Neural cell (in vitro differentiated cells): ENCODE data around the gene ZNF574. TPM values are rescaled to one million over a fixed set of nuclear protein-coding genes. Genes with fewer than 3 reads are reported as not detected.

Experiments used
- H2AFZ ChIP-seq: fragments of 200-600, 300-800 bp; sonication (generic), shearing (Covaris generic); 2 replicates; pipeline ENCODE4 v1.6.0; 2014; ENCODE audit warnings: low read depth, mild to moderate bottlenecking, antibody characterized with exemption, low read length, moderate library complexity
- H3F3A ChIP-seq: fragments of 200-600 bp; shearing (Covaris generic); 2 replicates; pipeline ENCODE4 v1.6.1; 2016; ENCODE audit warnings: mild to moderate bottlenecking, moderate library complexity, mixed read lengths, antibody characterized with exemption, low read length; ENCODE audit not compliant: insufficient read depth, poor library complexity, severe bottlenecking
- H3K27ac ChIP-seq: fragments of 200-600, 300-800 bp; sonication (generic), shearing (Covaris generic); 2 replicates; pipeline ENCODE4 v1.5.1; 2014; ENCODE audit warnings: mild to moderate bottlenecking, low read length, moderate library complexity
- H3K27me3 ChIP-seq: fragments of 300-800, 200-600 bp; sonication (generic), shearing (Covaris generic); 2 replicates; pipeline ENCODE4 v1.6.0; 2014; ENCODE audit warnings: mild to moderate bottlenecking, low read depth, low read length, moderate library complexity; ENCODE audit not compliant: insufficient read depth
- H3K36me3 ChIP-seq: fragments of 300-800, 200-600 bp; sonication (generic), shearing (Covaris generic); 2 replicates; pipeline ENCODE4 v1.5.1; 2014; ENCODE audit warnings: mild to moderate bottlenecking, antibody characterized with exemption, low read length, moderate library complexity; ENCODE audit not compliant: insufficient read depth
- H3K4me2 ChIP-seq: fragments of 300-800, 200-600 bp; sonication (generic), shearing (Covaris generic); 2 replicates; pipeline ENCODE4 v1.6.0; 2014; ENCODE audit warnings: mild to moderate bottlenecking, low read length
- H3K4me3 ChIP-seq: fragments of 300-800, 200-600 bp; sonication (generic), shearing (Covaris generic); 2 replicates; pipeline ENCODE4 v1.5.1; 2014; ENCODE audit warnings: mild to moderate bottlenecking, low read length, moderate library complexity
- H3K79me2 ChIP-seq: fragments of 200-600 bp; shearing (Covaris generic); replicated peaks from 2 replicates; pipeline ENCODE4 v1.6.0; 2014; ENCODE audit warnings: mild to moderate bottlenecking, low read length, moderate library complexity; ENCODE audit not compliant: insufficient read depth
- H3K9ac ChIP-seq: fragments of 300-800, 200-600 bp; sonication (generic), shearing (Covaris generic); 2 replicates; pipeline ENCODE4 v1.6.1; 2016; ENCODE audit warnings: mild to moderate bottlenecking, low read length, mixed read lengths
- H3K9me2 ChIP-seq: fragments of 200-600 bp; shearing (Covaris generic); 2 replicates; pipeline ENCODE4 v1.6.1; 2016; ENCODE audit warnings: mild to moderate bottlenecking, low read length, mixed read lengths; ENCODE audit not compliant: insufficient read depth
- H3K9me3 ChIP-seq: fragments of 200-600, 300-800 bp; sonication (generic), shearing (Covaris generic); 2 replicates; pipeline ENCODE4 v1.6.1; 2016; ENCODE audit warnings: mild to moderate bottlenecking, mixed run types, low read length, moderate library complexity, mixed read lengths
- H4K20me1 ChIP-seq: fragments of 200-600 bp; shearing (Covaris generic); 2 replicates; pipeline ENCODE4 v1.6.1; 2016; ENCODE audit warnings: mild to moderate bottlenecking, mixed run types; ENCODE audit not compliant: insufficient read depth
- EP300 ChIP-seq: fragments of 450-650 bp; conservative IDR thresholded peaks from 2 replicates; pipeline ENCODE4 v1.6.1; 2014; ENCODE audit warnings: antibody characterized with exemption, mild to moderate bottlenecking, moderate library complexity; ENCODE audit not compliant: poor library complexity, severe bottlenecking
- EZH2 ChIP-seq: fragments of 200-600, 300-800 bp; shearing (Covaris generic), sonication (generic); IDR thresholded peaks from 2 replicates; pipeline ENCODE4 v1.6.1; 2014; ENCODE audit warnings: antibody characterized with exemption, low read length, borderline replicate concordance, mild to moderate bottlenecking; ENCODE audit not compliant: insufficient read depth, poor library complexity, severe bottlenecking
- MXI1 ChIP-seq: fragments of 450-650 bp; conservative IDR thresholded peaks from 2 replicates; pipeline ENCODE4 v1.6.1; 2014; ENCODE audit warnings: antibody characterized with exemption, mild to moderate bottlenecking; ENCODE audit not compliant: poor library complexity, severe bottlenecking
- POLR2AphosphoS5 ChIP-seq: IDR thresholded peaks from 2 replicates; pipeline ENCODE4 v1.6.1; 2012
- RAD21 ChIP-seq: fragments of 450-650 bp; conservative IDR thresholded peaks from 2 replicates; pipeline ENCODE4 v1.6.1; 2014; ENCODE audit warnings: antibody characterized with exemption, mild to moderate bottlenecking, moderate library complexity
- SMC3 ChIP-seq: fragments of 450-650 bp; conservative IDR thresholded peaks from 2 replicates; pipeline ENCODE4 v1.6.1; 2014; ENCODE audit warnings: antibody characterized with exemption, mild to moderate bottlenecking, moderate library complexity; ENCODE audit not compliant: poor library complexity
- TAF1 ChIP-seq: IDR thresholded peaks from 2 replicates; pipeline ENCODE4 v1.6.1; 2012; ENCODE audit warnings: low read depth
- polyA plus RNA-seq: library from polyadenylated mRNA; depleted of rRNA; stranded (reverse); fragments of >200 nt; gene quantifications from 2 replicates; pipeline ENCODE4 v1.2.3, GENCODE V29; 2014
- TF ChIP-seq, protein P1 (sequence below): IDR thresholded peaks from 2 replicates; pipeline ENCODE4 v1.6.1; 2012; ENCODE audit warnings: borderline replicate concordance
- TF ChIP-seq, protein P2 (sequence below): fragments of 450-650 bp; IDR thresholded peaks from 2 replicates; pipeline ENCODE4 v1.5.1; 2014; ENCODE audit warnings: antibody characterized with exemption, mild to moderate bottlenecking, moderate library complexity; ENCODE audit not compliant: poor library complexity, severe bottlenecking

Gene ZNF574
- polyA plus RNA-seq, 1 donor from 2014 or later: 7.0 TPM

DNA sequence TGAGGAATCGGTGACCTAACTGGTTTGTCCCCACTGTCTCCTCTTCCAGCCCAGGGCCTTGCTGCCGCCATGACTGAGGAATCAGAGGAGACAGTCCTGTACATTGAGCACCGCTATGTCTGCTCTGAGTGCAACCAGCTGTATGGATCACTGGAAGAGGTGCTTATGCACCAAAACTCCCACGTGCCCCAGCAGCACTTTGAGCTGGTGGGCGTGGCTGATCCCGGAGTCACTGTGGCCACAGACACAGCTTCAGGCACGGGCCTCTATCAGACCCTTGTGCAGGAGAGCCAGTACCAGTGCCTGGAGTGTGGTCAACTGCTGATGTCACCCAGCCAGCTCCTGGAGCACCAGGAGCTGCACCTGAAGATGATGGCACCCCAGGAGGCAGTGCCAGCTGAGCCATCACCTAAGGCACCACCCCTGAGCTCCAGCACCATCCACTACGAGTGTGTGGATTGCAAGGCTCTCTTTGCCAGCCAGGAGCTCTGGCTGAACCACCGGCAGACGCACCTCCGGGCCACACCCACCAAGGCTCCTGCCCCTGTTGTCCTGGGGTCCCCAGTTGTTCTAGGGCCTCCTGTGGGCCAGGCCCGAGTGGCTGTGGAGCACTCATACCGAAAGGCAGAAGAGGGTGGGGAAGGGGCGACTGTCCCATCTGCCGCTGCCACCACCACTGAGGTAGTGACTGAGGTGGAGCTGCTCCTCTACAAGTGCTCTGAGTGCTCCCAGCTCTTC, 2.7 kb downstream of the ZNF574 start:
- Histone ChIP-seq H4K20me1 (no peaks in the 10 kb centered on the region), H3K9me2 (no peaks in the 10 kb centered on the region), H3K27me3 (no peaks in the 10 kb centered on the region), H3K9ac (no peak overlapping the region), H3K9me3 (no peaks in the 10 kb centered on the region), H3K79me2 (peaks cover 31% of the 10 kb centered on the region), H2AFZ (no peak overlapping the region), H3K36me3 (no peaks in the 10 kb centered on the region), H3K4me3 (no peak overlapping the region), H3K27ac (no peak overlapping the region), H3F3A (no peaks in the 10 kb centered on the region), H3K4me2 (no peak overlapping the region)
- TF ChIP-seq RAD21 (no peak), EZH2 (no peak), EP300 (no peak), SMC3 (no peak), TAF1 (no peak), MXI1 (no peak), POLR2AphosphoS5 (no peak)
- TF ChIP-seq, protein P1, sequence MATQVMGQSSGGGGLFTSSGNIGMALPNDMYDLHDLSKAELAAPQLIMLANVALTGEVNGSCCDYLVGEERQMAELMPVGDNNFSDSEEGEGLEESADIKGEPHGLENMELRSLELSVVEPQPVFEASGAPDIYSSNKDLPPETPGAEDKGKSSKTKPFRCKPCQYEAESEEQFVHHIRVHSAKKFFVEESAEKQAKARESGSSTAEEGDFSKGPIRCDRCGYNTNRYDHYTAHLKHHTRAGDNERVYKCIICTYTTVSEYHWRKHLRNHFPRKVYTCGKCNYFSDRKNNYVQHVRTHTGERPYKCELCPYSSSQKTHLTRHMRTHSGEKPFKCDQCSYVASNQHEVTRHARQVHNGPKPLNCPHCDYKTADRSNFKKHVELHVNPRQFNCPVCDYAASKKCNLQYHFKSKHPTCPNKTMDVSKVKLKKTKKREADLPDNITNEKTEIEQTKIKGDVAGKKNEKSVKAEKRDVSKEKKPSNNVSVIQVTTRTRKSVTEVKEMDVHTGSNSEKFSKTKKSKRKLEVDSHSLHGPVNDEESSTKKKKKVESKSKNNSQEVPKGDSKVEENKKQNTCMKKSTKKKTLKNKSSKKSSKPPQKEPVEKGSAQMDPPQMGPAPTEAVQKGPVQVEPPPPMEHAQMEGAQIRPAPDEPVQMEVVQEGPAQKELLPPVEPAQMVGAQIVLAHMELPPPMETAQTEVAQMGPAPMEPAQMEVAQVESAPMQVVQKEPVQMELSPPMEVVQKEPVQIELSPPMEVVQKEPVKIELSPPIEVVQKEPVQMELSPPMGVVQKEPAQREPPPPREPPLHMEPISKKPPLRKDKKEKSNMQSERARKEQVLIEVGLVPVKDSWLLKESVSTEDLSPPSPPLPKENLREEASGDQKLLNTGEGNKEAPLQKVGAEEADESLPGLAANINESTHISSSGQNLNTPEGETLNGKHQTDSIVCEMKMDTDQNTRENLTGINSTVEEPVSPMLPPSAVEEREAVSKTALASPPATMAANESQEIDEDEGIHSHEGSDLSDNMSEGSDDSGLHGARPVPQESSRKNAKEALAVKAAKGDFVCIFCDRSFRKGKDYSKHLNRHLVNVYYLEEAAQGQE: no peak
- TF ChIP-seq, protein P2, sequence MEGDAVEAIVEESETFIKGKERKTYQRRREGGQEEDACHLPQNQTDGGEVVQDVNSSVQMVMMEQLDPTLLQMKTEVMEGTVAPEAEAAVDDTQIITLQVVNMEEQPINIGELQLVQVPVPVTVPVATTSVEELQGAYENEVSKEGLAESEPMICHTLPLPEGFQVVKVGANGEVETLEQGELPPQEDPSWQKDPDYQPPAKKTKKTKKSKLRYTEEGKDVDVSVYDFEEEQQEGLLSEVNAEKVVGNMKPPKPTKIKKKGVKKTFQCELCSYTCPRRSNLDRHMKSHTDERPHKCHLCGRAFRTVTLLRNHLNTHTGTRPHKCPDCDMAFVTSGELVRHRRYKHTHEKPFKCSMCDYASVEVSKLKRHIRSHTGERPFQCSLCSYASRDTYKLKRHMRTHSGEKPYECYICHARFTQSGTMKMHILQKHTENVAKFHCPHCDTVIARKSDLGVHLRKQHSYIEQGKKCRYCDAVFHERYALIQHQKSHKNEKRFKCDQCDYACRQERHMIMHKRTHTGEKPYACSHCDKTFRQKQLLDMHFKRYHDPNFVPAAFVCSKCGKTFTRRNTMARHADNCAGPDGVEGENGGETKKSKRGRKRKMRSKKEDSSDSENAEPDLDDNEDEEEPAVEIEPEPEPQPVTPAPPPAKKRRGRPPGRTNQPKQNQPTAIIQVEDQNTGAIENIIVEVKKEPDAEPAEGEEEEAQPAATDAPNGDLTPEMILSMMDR: no peak

- Histone ChIP-seq H3K9me2 (no peaks in the 10 kb centered on the region), H3K27me3 (no peaks in the 10 kb centered on the region), H3K27ac (no peak overlapping the region), H3K4me3 (no peak overlapping the region), H2AFZ (no peak overlapping the region), H4K20me1 (no peaks in the 10 kb centered on the region), H3K9me3 (no peaks in the 10 kb centered on the region), H3K79me2 (peaks cover 31% of the 10 kb centered on the region), H3F3A (no peaks in the 10 kb centered on the region), H3K9ac (no peak overlapping the region), H3K4me2 (no peak overlapping the region), H3K36me3 (no peaks in the 10 kb centered on the region)
- TF ChIP-seq, protein P1: no peak
- TF ChIP-seq, protein P2: no peak
Measured at GRCh38 chr19:42079276-42079669, 3.3 kb downstream of the ZNF574 start.
